KMS-11 (cell line): ENCODE data around the gene TBC1D2B.

Experiments
- H2AFZ ChIP-seq: fragments of 200-600 bp; sonication (generic); 2 replicates; pipeline ENCODE4 v1.6.1; 2016; ENCODE audit warnings: antibody characterized with exemption, mixed run types, low read depth
- H3K27ac ChIP-seq: fragments of 200-600 bp; sonication (generic); 2 replicates; pipeline ENCODE4 v1.6.1; 2016; ENCODE audit warnings: mild to moderate bottlenecking, mixed run types
- H3K27me3 ChIP-seq: fragments of 200-600 bp; sonication (generic); 2 replicates; pipeline ENCODE4 v1.6.1; 2017; ENCODE audit warnings: mild to moderate bottlenecking, low read depth, mixed run types, moderate library complexity; ENCODE audit not compliant: insufficient read depth
- H3K36me3 ChIP-seq: fragments of 200-600 bp; sonication (generic); 2 replicates; pipeline ENCODE4 v1.6.1; 2017; ENCODE audit warnings: mild to moderate bottlenecking, mixed run types; ENCODE audit not compliant: insufficient read depth
- H3K4me1 ChIP-seq: fragments of 200-600 bp; sonication (generic); 2 replicates; pipeline ENCODE4 v1.6.1; 2016; ENCODE audit warnings: mild to moderate bottlenecking, low read depth, mixed run types; ENCODE audit not compliant: poor library complexity, severe bottlenecking
- H3K4me2 ChIP-seq: fragments of 200-600 bp; sonication (generic); 2 replicates; pipeline ENCODE4 v1.7.0; 2016; ENCODE audit warnings: mild to moderate bottlenecking, mixed run types
- H3K4me3 ChIP-seq: fragments of 200-600 bp; sonication (generic); IDR thresholded peaks from 2 replicates; pipeline ENCODE4 v1.6.1; 2017; ENCODE audit warnings: low read depth, low read length, mixed read lengths; ENCODE audit not compliant: insufficient read depth
- H3K79me2 ChIP-seq: fragments of 200-600 bp; sonication (generic); 2 replicates; pipeline ENCODE4 v1.6.1; 2016; ENCODE audit warnings: low read depth, mixed run types; ENCODE audit not compliant: insufficient read depth
- H3K9ac ChIP-seq: fragments of 200-600 bp; sonication (generic); 2 replicates; pipeline ENCODE4 v1.6.1; 2016; ENCODE audit warnings: mild to moderate bottlenecking, mixed run types
- H4K20me1 ChIP-seq: fragments of 200-600 bp; sonication (generic); 2 replicates; pipeline ENCODE4 v1.6.1; 2016; ENCODE audit warnings: mild to moderate bottlenecking, mixed run types; ENCODE audit not compliant: insufficient read depth
- CTCF ChIP-seq: fragments of 200-600 bp; sonication (generic); conservative IDR thresholded peaks from 2 replicates; pipeline ENCODE4 v1.6.1; 2017; ENCODE audit warnings: low read depth, mild to moderate bottlenecking, antibody characterized with exemption, low read length, moderate library complexity, mixed read lengths

The TBC1D2B gene

GRCh38 chr15:78035861-78036476 lies 41.5 kb downstream of the TBC1D2B start:
- no peak for TF ChIP-seq CTCF
- H3K79me2 ChIP-seq = no peaks in the 10 kb centered on the region
- peak overlapping the region; percentile 93 for H3K4me2 ChIP-seq
- no peak overlapping the region for H3K9ac ChIP-seq
- H2AFZ ChIP-seq = no peak overlapping the region
- H3K36me3 ChIP-seq = no peaks in the 10 kb centered on the region
- H3K4me3 ChIP-seq = no peak overlapping the region
- no peaks in the 10 kb centered on the region for H3K27me3 ChIP-seq
- peaks cover 67% of the 10 kb centered on the region for H3K4me1 ChIP-seq
- H3K27ac ChIP-seq = peak overlapping the region; percentile 67; the same call in 1 of the 2 replicates
- no peaks in the 10 kb centered on the region for H4K20me1 ChIP-seq

DNA sequence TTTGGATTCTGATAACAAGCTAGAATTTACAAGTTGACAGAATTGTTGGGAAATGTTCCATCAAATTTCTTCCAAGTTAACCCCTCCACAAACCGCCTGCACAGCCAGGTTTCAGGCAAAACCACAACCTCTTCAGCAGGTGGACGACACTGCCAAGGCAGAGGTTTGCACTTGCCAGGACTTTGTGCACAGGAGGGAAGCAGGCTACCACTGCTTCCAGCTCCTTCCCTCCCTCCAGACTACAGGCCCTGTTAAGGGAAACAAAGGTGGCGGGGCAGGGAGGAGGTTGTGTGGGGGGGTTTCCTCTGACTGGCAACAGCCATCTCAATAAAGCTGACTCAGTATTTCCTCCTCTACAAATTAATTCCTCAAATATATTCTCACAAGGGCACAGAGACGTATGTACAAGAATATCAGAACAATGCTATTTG lies 42.2 kb downstream of the TBC1D2B start:
- H4K20me1 ChIP-seq = no peaks in the 10 kb centered on the region
- H2AFZ ChIP-seq = no peak overlapping the region

DNA sequence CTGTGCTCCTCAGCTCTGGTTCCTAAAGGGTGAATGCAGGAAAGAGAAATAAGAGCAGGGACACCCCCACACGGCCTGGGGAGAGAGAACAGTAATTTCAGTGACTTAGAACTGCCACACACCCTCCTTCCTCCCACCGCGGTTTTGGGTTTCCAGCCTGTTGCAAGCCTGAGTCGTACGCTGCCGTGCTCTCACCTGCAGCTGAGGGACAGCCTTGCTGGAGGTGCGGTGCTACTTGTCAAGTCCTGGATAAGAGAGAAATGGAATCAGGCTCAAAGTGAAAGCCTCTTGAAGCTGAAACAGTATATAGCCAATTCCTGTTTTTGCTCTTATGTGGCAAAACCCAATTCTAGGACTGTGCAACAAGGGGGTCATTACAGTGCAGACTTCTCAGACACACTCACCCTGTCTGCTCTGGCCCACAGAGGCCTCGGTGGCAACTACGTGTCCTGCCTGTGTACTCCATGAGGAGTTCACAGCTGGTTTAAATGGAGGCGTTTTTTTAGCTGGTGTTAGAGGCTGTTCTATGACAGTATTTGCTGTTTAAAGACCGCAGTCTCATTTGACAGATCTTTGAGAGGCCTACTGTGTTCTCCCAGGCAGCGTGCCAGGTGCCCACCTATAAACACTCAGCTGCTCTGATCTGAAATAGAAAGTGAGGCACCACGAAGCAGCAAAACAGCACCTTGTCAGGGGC lies 42.9 kb downstream of the TBC1D2B start:
- Histone ChIP-seq H3K4me1 (peaks cover 67% of the 10 kb centered on the region), H3K9ac (peak overlapping the region; percentile 15; the same call in 1 of the 2 replicates)

More for the DNA sequence above, 42.2 kb downstream of the TBC1D2B start:
- H3K4me1 ChIP-seq = peaks cover 67% of the 10 kb centered on the region
- peak overlapping the region; percentile 67 for H3K27ac ChIP-seq
- no peak overlapping the region for H3K4me3 ChIP-seq
- H3K36me3 ChIP-seq = no peaks in the 10 kb centered on the region
- H3K9ac ChIP-seq = peak overlapping the region; percentile 15; the same call in 1 of the 2 replicates
- no peaks in the 10 kb centered on the region for H3K27me3 ChIP-seq
- no peak for TF ChIP-seq CTCF
- peak overlapping the region; percentile 93 for H3K4me2 ChIP-seq
- no peaks in the 10 kb centered on the region for H3K79me2 ChIP-seq

GRCh38 chr15:78033864-78034263 lies 43.6 kb downstream of the TBC1D2B start:
- TF ChIP-seq CTCF = no peak
- Histone ChIP-seq H3K4me1 (peaks cover 65% of the 10 kb centered on the region), H3K36me3 (no peaks in the 10 kb centered on the region), H4K20me1 (no peaks in the 10 kb centered on the region), H3K79me2 (no peaks in the 10 kb centered on the region), H3K4me3 (no peak overlapping the region), H3K4me2 (peak overlapping the region; percentile 93), H3K27ac (peak overlapping the region; percentile 67; the same call in 1 of the 2 replicates), H3K27me3 (no peaks in the 10 kb centered on the region), H3K9ac (peak overlapping the region; percentile 15; the same call in 1 of the 2 replicates), H2AFZ (no peak overlapping the region)

More for the DNA sequence above, 42.9 kb downstream of the TBC1D2B start:
- no peak for TF ChIP-seq CTCF
- no peaks in the 10 kb centered on the region for H3K79me2 ChIP-seq
- no peaks in the 10 kb centered on the region for H3K36me3 ChIP-seq
- H4K20me1 ChIP-seq = no peaks in the 10 kb centered on the region
- peak overlapping the region; percentile 29; the same call in 1 of the 2 replicates for H2AFZ ChIP-seq
- H3K27ac ChIP-seq = peak overlapping the region; percentile 67
- peak overlapping the region; percentile 93 for H3K4me2 ChIP-seq
- H3K27me3 ChIP-seq = no peaks in the 10 kb centered on the region
- H3K4me3 ChIP-seq = no peak overlapping the region
